Neuronal stem cell (in vitro differentiated cells): ENCODE measurements around the gene ARL4C.

Experiments used
- DNase-seq: peaks from one replicate; pipeline ENCODE4 v3.0.0-alpha.2; 2013; ENCODE audit warnings: low spot score
- H2AFZ ChIP-seq: one replicate; pipeline ENCODE4 v1.6.1; 2013; ENCODE audit warnings: mild to moderate bottlenecking, low read length, inconsistent platforms
- H2AK5ac ChIP-seq: 2 replicates; pipeline ENCODE4 v1.6.1; 2013; ENCODE audit warnings: low read depth, mild to moderate bottlenecking, inconsistent platforms, low read length, moderate library complexity, mixed read lengths
- H2BK120ac ChIP-seq: 2 replicates; pipeline ENCODE4 v1.6.1; 2013; ENCODE audit warnings: low read depth, mild to moderate bottlenecking, inconsistent platforms, low read length, moderate library complexity, mixed read lengths
- H2BK12ac ChIP-seq: one replicate; pipeline ENCODE4 v1.6.1; 2013; ENCODE audit warnings: low read length, inconsistent platforms
- H2BK15ac ChIP-seq: 2 replicates; pipeline ENCODE4 v1.6.1; 2013; ENCODE audit warnings: mild to moderate bottlenecking, low read length, inconsistent platforms, mixed read lengths
- H2BK5ac ChIP-seq: one replicate; pipeline ENCODE4 v1.6.1; 2013; ENCODE audit warnings: inconsistent platforms, mild to moderate bottlenecking, low read length, moderate library complexity
- H3K14ac ChIP-seq: one replicate; pipeline ENCODE4 v1.6.1; 2013; ENCODE audit warnings: low read length, inconsistent platforms
- H3K18ac ChIP-seq: 2 replicates; pipeline ENCODE4 v1.6.1; 2013; ENCODE audit warnings: low read length, inconsistent platforms
- H3K23ac ChIP-seq: 2 replicates; pipeline ENCODE4 v1.6.1; 2013; ENCODE audit warnings: low read depth, mild to moderate bottlenecking, mixed read lengths, low read length, inconsistent platforms; ENCODE audit not compliant: poor library complexity
- H3K27ac ChIP-seq: replicated peaks from 3 replicates; pipeline ENCODE4 v1.5.1; 2013; ENCODE audit warnings: low read length, inconsistent platforms
- H3K27me3 ChIP-seq, 3 experiments: 2 replicates each; pipeline ENCODE4 v1.6.1; 2013; ENCODE audit warnings: low read length in 3 of 3, mild to moderate bottlenecking in 2 of 3, inconsistent platforms in 1 of 3, low read depth in 1 of 3, mixed read lengths in 1 of 3, moderate library complexity in 1 of 3; ENCODE audit not compliant: control insufficient read depth in 3 of 3, insufficient read depth in 3 of 3
- H3K36me3 ChIP-seq, 2 donors: replicated peaks in 1 of 2; 2 replicates each; pipeline ENCODE4 v1.6.1; 2013; ENCODE audit warnings: low read length in 2 of 2; ENCODE audit not compliant: control insufficient read depth in 2 of 2, insufficient read depth in 2 of 2
- H3K4ac ChIP-seq: 2 replicates; pipeline ENCODE4 v1.6.1; 2013; ENCODE audit warnings: inconsistent platforms, mild to moderate bottlenecking, low read length, moderate library complexity
- H3K4me1 ChIP-seq, 2 donors: 1 replicate in 1 of 2; 2 replicates in 1 of 2; pipeline ENCODE4 v1.6.1; 2013; ENCODE audit warnings: low read length in 2 of 2, low read depth in 1 of 2; ENCODE audit not compliant: control insufficient read depth in 2 of 2, insufficient read depth in 1 of 2
- H3K4me2 ChIP-seq: one replicate; pipeline ENCODE4 v1.6.1; 2013; ENCODE audit warnings: mild to moderate bottlenecking, low read length, inconsistent platforms; ENCODE audit not compliant: insufficient read depth, poor library complexity, severe bottlenecking
- H3K4me3 ChIP-seq, 2 donors: 2 replicates each; pipeline ENCODE4 v1.5.1; 2013; ENCODE audit warnings: low read length in 2 of 2, mild to moderate bottlenecking in 2 of 2, inconsistent platforms in 1 of 2, moderate library complexity in 1 of 2
- H3K79me1 ChIP-seq: one replicate; pipeline ENCODE4 v1.6.1; 2013; ENCODE audit warnings: low read depth, mild to moderate bottlenecking, inconsistent platforms, low read length, moderate library complexity
- H3K9ac ChIP-seq: one replicate; pipeline ENCODE4 v1.6.1; 2013; ENCODE audit warnings: mild to moderate bottlenecking, low read depth, low read length, inconsistent platforms; ENCODE audit not compliant: poor library complexity
- H3K9me3 ChIP-seq, 2 donors: replicated peaks in 1 of 2; 2 replicates each; pipeline versions ENCODE3 to v1.6.1; 2013; ENCODE audit warnings: low read length in 2 of 2, mild to moderate bottlenecking in 2 of 2, inconsistent platforms in 1 of 2, low read depth in 1 of 2, mixed read lengths in 1 of 2, moderate library complexity in 1 of 2; ENCODE audit not compliant: control insufficient read depth in 2 of 2, insufficient read depth in 1 of 2
- H4K8ac ChIP-seq: one replicate; pipeline ENCODE4 v1.6.1; 2013; ENCODE audit warnings: low read depth, mild to moderate bottlenecking, inconsistent platforms, low read length, moderate library complexity
- H4K91ac ChIP-seq: one replicate; pipeline ENCODE4 v1.6.1; 2013; ENCODE audit warnings: low read length, low read depth, mild to moderate bottlenecking, inconsistent platforms; ENCODE audit not compliant: poor library complexity
- WGBS, 2 donors: extraction: QIAGEN DNeasy Blood & Tissue Kit; methylation state at CpG; one replicate each; pipeline ENCODE4 v1.1.7; 2013; ENCODE audit warnings: missing lambda C conversion rate in 2 of 2, mixed read lengths in 1 of 2; ENCODE audit not compliant: insufficient read length in 2 of 2, insufficient replicate concordance in 1 of 2; ENCODE audit errors: extremely low coverage in 2 of 2; 5-methylcytosine and 5-hydroxymethylcytosine counted together

Gene ARL4C

GRCh38 chr2:234537929-234538328, 41.0 kb upstream of the ARL4C start:
- WGBS, 2 donors, result no CpG with 5 or more reads among the region's 4 CpGs
- Histone ChIP-seq H3K9me3 (no peaks in the 10 kb centered on the region), H3K4me2 (no peak overlapping the region), H3K4me1 (peaks cover 4 to 6% of the 10 kb centered on the region in 2 donors), H4K8ac (no peak overlapping the region), H3K18ac (no peak overlapping the region), H2BK120ac (no peak overlapping the region), H3K4me3 (no peak overlapping the region), H3K27me3 (no peaks in the 10 kb centered on the region), H2BK15ac (no peak overlapping the region), H2AK5ac (no peak overlapping the region), H3K23ac (no peak overlapping the region), H3K9ac (no peak overlapping the region), H3K14ac (no peak overlapping the region), H3K79me1 (no peaks in the 10 kb centered on the region), H2BK5ac (no peak overlapping the region), H2BK12ac (no peak overlapping the region), H3K27ac (no peak overlapping the region), H4K91ac (no peak overlapping the region), H2AFZ (no peak overlapping the region), H3K4ac (no peak overlapping the region), H3K36me3 (no peaks in the 10 kb centered on the region)
- no peak for DNase-seq

- Histone ChIP-seq H3K4me2 (no peak overlapping the region), H3K4me3 (no peak overlapping the region), H3K9ac (no peak overlapping the region), H3K18ac (no peak overlapping the region), H2AFZ (no peak overlapping the region), H2BK120ac (no peak overlapping the region), H3K4me1 (peaks cover 4 to 6% of the 10 kb centered on the region in 2 donors), H3K23ac (no peak overlapping the region), H3K36me3 (no peaks in the 10 kb centered on the region), H3K27me3 (no peaks in the 10 kb centered on the region), H4K8ac (no peak overlapping the region), H2BK5ac (no peak overlapping the region), H3K27ac (no peak overlapping the region), H3K79me1 (no peaks in the 10 kb centered on the region), H3K9me3 (no peaks in the 10 kb centered on the region), H3K14ac (no peak overlapping the region), H2BK12ac (no peak overlapping the region), H3K4ac (no peak overlapping the region), H2AK5ac (no peak overlapping the region), H4K91ac (no peak overlapping the region), H2BK15ac (no peak overlapping the region)
- DNase-seq, result no peak
- WGBS, 2 donors, result no CpG with 5 or more reads among the region's 13 CpGs
Measured at GRCh38 chr2:234536178-234536965, 39.5 kb upstream of the ARL4C start.

- no peaks in the 10 kb centered on the region for H3K79me1 ChIP-seq
- H2BK15ac ChIP-seq, result no peak overlapping the region
- no peak overlapping the region for H2BK120ac ChIP-seq
- WGBS, 2 donors, result no CpG with 5 or more reads among the region's 1 CpG
- no peaks in the 10 kb centered on the region for H3K36me3 ChIP-seq
- no peaks in the 10 kb centered on the region for H3K27me3 ChIP-seq
- H4K91ac ChIP-seq, result no peak overlapping the region
- no peaks in the 10 kb centered on the region for H3K9me3 ChIP-seq
- no peak overlapping the region for H3K4ac ChIP-seq
- no peak overlapping the region for H3K4me3 ChIP-seq
- no peak overlapping the region for H3K27ac ChIP-seq
- H2BK12ac ChIP-seq, result no peak overlapping the region
- H2AK5ac ChIP-seq, result no peak overlapping the region
- no peak for DNase-seq
- no peak overlapping the region for H3K4me2 ChIP-seq
- no peak overlapping the region for H2AFZ ChIP-seq
- H3K18ac ChIP-seq, result no peak overlapping the region
- no peak overlapping the region for H3K9ac ChIP-seq
- no peak overlapping the region for H3K14ac ChIP-seq
- no peak overlapping the region for H3K23ac ChIP-seq
- no peak overlapping the region for H2BK5ac ChIP-seq
- peaks cover 4 to 6% of the 10 kb centered on the region in 2 donors for H3K4me1 ChIP-seq
- no peak overlapping the region for H4K8ac ChIP-seq
Measured at GRCh38 chr2:234535464-234535863, 38.6 kb upstream of the ARL4C start.

DNA sequence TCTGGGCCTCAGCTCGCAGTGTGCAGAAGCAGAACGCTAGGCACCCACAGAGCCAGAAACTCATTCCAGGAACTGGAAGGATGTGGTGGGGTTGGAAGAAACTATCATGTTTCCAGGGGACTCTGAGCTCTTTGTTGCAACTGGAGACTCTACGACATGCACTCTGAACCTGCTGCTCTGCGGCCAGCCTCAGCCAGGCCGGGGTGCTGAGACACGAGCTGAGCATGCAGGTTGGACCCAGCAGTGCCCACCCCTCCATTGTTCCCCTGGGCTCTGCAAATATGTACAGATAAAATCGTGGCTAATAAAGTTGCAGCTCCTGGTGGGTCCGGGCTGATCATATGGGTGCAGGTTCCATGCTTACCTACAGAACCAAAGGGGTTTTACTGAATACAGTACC, 37.6 kb upstream of the ARL4C start:
- H2BK5ac ChIP-seq, result no peak overlapping the region
- no peak overlapping the region for H2BK12ac ChIP-seq
- H4K91ac ChIP-seq, result no peak overlapping the region
- H3K36me3 ChIP-seq, result no peaks in the 10 kb centered on the region
- peak overlapping the region; percentile 44 for H3K18ac ChIP-seq
- H3K79me1 ChIP-seq, result no peaks in the 10 kb centered on the region
- no CpG with 5 or more reads among the region's 8 CpGs for WGBS, 2 donors
- peaks cover 4 to 6% of the 10 kb centered on the region in 2 donors for H3K4me1 ChIP-seq
- H3K4ac ChIP-seq, result no peak overlapping the region
- H2AK5ac ChIP-seq, result no peak overlapping the region
- no peak overlapping the region for H3K9ac ChIP-seq
- no peak overlapping the region for H3K4me3 ChIP-seq
- peak overlapping the region; percentile 37 for H2AFZ ChIP-seq
- H3K27ac ChIP-seq, result no peak overlapping the region
- H3K4me2 ChIP-seq, result no peak overlapping the region
- H3K23ac ChIP-seq, result no peak overlapping the region
- no peaks in the 10 kb centered on the region for H3K9me3 ChIP-seq
- peaks cover 0 to 3% (median 0%) of the 10 kb centered on the region in 3 experiments for H3K27me3 ChIP-seq
- no peak overlapping the region for H2BK120ac ChIP-seq
- H2BK15ac ChIP-seq, result no peak overlapping the region
- no peak for DNase-seq
- no peak overlapping the region for H4K8ac ChIP-seq
- H3K14ac ChIP-seq, result no peak overlapping the region
